Measurements from ENCODE around the gene FCN2. TPM values are rescaled to one million over a fixed set of nuclear protein-coding genes. Genes with fewer than 3 reads are reported as not detected.

Gene FCN2
- polyA plus RNA-seq, 1 donor (not counting 4 experiments of a cell fraction or from before 2014, with no cell fraction given): not detected

GRCh38 chr9:134917431-134918373 is 37.1 kb downstream of the FCN2 start, which contains the start of gene FCN1:
TSS of gene FCN1 (minus strand) at chr9:134917912. CDS start at chr9:134917871, 41 bp downstream.
- FAIRE-seq (no peak), DNase-seq (ENCODE audit: low read depth, low spot score) (no peak)
- dilution Hi-C loops (cut with MboI; ENCODE audit: extremely low pct_ligation_motif_present, low sequenced_read_pairs): no loop called here
- no peak within 1 kb of the TSS for H2AFZ ChIP-seq (ENCODE audit: control insufficient read depth, low read length)
- no peak within 1 kb of the TSS for H3K9ac ChIP-seq (ENCODE audit: control insufficient read depth, extremely low read depth, insufficient read depth, low read length)
- no peaks in the 10 kb centered on the region for H3K4me1 ChIP-seq (ENCODE audit: control insufficient read depth, extremely low read depth, insufficient read depth, low read length)
- H3K27me3 ChIP-seq (ENCODE audit: control insufficient read depth, extremely low read depth, insufficient read depth, low read length): no peaks in the 10 kb centered on the region
- TF ChIP-seq CTCF (optimal IDR thresholded peaks at IDR 0.05 in 1 of 3, IDR thresholded peaks at IDR 0.05 in 1 of 3, conservative IDR thresholded peaks at IDR 0.05 in 1 of 3; ENCODE audit: extremely low read depth in 1 of 3, insufficient read depth in 2 of 3, low read length in 3 of 3) (no peak), EZH2 (IDR thresholded peaks at IDR 0.05; ENCODE audit: low read length) (no peak)
- H3K36me3 ChIP-seq (ENCODE audit: control insufficient read depth in 2 of 2, extremely low read depth in 1 of 2, insufficient read depth in 2 of 2, low read length in 2 of 2): no peaks in the 10 kb centered on the region
- H3K79me2 ChIP-seq (ENCODE audit: control insufficient read depth, insufficient read depth, low read length): no peaks in the 10 kb centered on the region
- H3K27ac ChIP-seq (ENCODE audit: control insufficient read depth, insufficient read depth, low read length): no peak within 1 kb of the TSS
- no peak within 1 kb of the TSS for H3K4me3 ChIP-seq (ENCODE audit: control insufficient read depth in 2 of 3, extremely low read depth in 1 of 3, insufficient read depth in 2 of 3, low read depth in 1 of 3, low read length in 3 of 3)
- no peaks in the 10 kb centered on the region for H4K20me1 ChIP-seq (ENCODE audit: control insufficient read depth, extremely low read depth, insufficient read depth, low read length)
- no peak within 1 kb of the TSS for H3K4me2 ChIP-seq (ENCODE audit: control insufficient read depth, extremely low read depth, insufficient read depth, low read depth, low read length)
- no peaks in the 10 kb centered on the region for H3K9me1 ChIP-seq (ENCODE audit: control insufficient read depth, extremely low read depth, insufficient read depth, low read length)
- peaks cover 2% of the 10 kb centered on the region for H3K9me3 ChIP-seq (ENCODE audit: control insufficient read depth, low read depth, low read length)

- H3K79me2 ChIP-seq (ENCODE audit: control insufficient read depth, insufficient read depth, low read length): no peaks in the 10 kb centered on the region
- dilution Hi-C loops (cut with MboI; ENCODE audit: extremely low pct_ligation_motif_present, low sequenced_read_pairs): no loop called here
- H3K9ac ChIP-seq (ENCODE audit: control insufficient read depth, extremely low read depth, insufficient read depth, low read length): no peak overlapping the region
- no peak overlapping the region for H3K4me2 ChIP-seq (ENCODE audit: control insufficient read depth, extremely low read depth, insufficient read depth, low read depth, low read length)
- no peak for TF ChIP-seq EZH2 (IDR thresholded peaks at IDR 0.05; ENCODE audit: low read length)
- H3K9me3 ChIP-seq (ENCODE audit: control insufficient read depth, low read depth, low read length): peaks cover 2% of the 10 kb centered on the region
- DNase-seq (ENCODE audit: low read depth, low spot score) (no peak), FAIRE-seq (no peak)
- H4K20me1 ChIP-seq (ENCODE audit: control insufficient read depth, extremely low read depth, insufficient read depth, low read length): no peaks in the 10 kb centered on the region
- no peaks in the 10 kb centered on the region for H3K4me1 ChIP-seq (ENCODE audit: control insufficient read depth, extremely low read depth, insufficient read depth, low read length)
- H3K27me3 ChIP-seq (ENCODE audit: control insufficient read depth, extremely low read depth, insufficient read depth, low read length): no peaks in the 10 kb centered on the region
- H2AFZ ChIP-seq (ENCODE audit: control insufficient read depth, low read length): no peak overlapping the region
- H3K4me3 ChIP-seq (ENCODE audit: control insufficient read depth in 2 of 3, extremely low read depth in 1 of 3, insufficient read depth in 2 of 3, low read depth in 1 of 3, low read length in 3 of 3): no peak overlapping the region
- no peaks in the 10 kb centered on the region for H3K36me3 ChIP-seq (ENCODE audit: control insufficient read depth in 2 of 2, extremely low read depth in 1 of 2, insufficient read depth in 2 of 2, low read length in 2 of 2)
- H3K9me1 ChIP-seq (ENCODE audit: control insufficient read depth, extremely low read depth, insufficient read depth, low read length): no peaks in the 10 kb centered on the region
- no peak overlapping the region for H3K27ac ChIP-seq (ENCODE audit: control insufficient read depth, insufficient read depth, low read length)
Measured at GRCh38 chr9:134918646-134919045, 38.0 kb downstream of the FCN2 start.

Data from keratinocyte (primary cell).